Bronchial epithelial cell (primary cell): ENCODE data around the gene HMX1. TPM values are rescaled to one million over a fixed set of nuclear protein-coding genes. Genes with fewer than 3 reads are reported as not detected.

Source experiments
- DNase-seq: peaks from one replicate; pipeline ENCODE4 v3.0.0-alpha.2; 2010; ENCODE audit warnings: low read depth
- FAIRE-seq: peaks from 2 replicates; lab custom pipeline; 2011; peaks lifted over from hg19 to GRCh38; lab: Jason Lieb, UNC
- H3K27me3 ChIP-seq: 2 replicates; pipeline ENCODE4 v1.5.1; 2011; ENCODE audit warnings: low read length; ENCODE audit not compliant: control insufficient read depth, insufficient read depth
- H3K36me3 ChIP-seq: 2 replicates; pipeline ENCODE4 v1.5.1; 2011; ENCODE audit warnings: low read length; ENCODE audit not compliant: control insufficient read depth, insufficient read depth
- H3K4me3 ChIP-seq: 2 replicates; pipeline ENCODE4 v1.5.1; 2011; ENCODE audit warnings: mild to moderate bottlenecking, low read depth, low read length, control low read depth
- CTCF ChIP-seq: IDR thresholded peaks from 2 replicates; pipeline ENCODE4 v1.5.1; 2011; ENCODE audit warnings: mild to moderate bottlenecking, moderate library complexity, low read length, control low read depth, inconsistent platforms; ENCODE audit not compliant: insufficient read depth, severe bottlenecking
- total RNA-seq: library from RNA; depleted of rRNA; stranded (reverse); fragments of >200 nt; gene quantifications from 2 replicates; pipeline ENCODE4 v1.2.1, GENCODE V29; 2014

HMX1 gene
- total RNA-seq, 1 donor from 2014 or later: not detected

- DNase-seq (no peak), FAIRE-seq (no peak)
- Histone ChIP-seq H3K36me3 (no peaks in the 10 kb centered on the region), H3K27me3 (no peaks in the 10 kb centered on the region), H3K4me3 (no peak overlapping the region)
- no peak for TF ChIP-seq CTCF
Measured at GRCh38 chr4:8843597-8843996, 28.0 kb downstream of the HMX1 start.

DNA sequence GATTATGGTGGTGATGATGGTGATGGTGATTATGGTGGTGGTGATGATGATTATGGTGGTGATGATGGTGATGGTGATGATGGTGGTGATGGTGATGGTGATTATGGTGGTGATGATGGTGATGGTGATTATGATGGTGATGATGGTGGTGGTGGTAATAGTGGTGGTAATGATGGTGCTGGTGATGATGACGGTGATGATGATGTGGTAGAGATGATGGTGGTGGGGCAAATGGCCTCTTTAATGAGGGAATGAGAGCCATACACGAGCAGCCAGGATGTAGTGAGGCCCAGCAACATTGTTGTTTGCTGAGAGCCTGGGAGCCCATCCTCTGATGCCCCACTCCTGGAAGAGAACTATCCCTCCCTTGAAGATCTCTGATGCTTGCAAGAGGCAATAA lies 29.0 kb downstream of the HMX1 start:
- Histone ChIP-seq H3K4me3 (no peak overlapping the region), H3K36me3 (no peaks in the 10 kb centered on the region), H3K27me3 (no peaks in the 10 kb centered on the region)
- TF ChIP-seq CTCF: no peak
- DNase-seq (no peak), FAIRE-seq (no peak)

- no peaks in the 10 kb centered on the region for H3K36me3 ChIP-seq
- DNase-seq: no peak
- H3K27me3 ChIP-seq: no peaks in the 10 kb centered on the region
- TF ChIP-seq CTCF: no peak
- peak; percentile 77 for FAIRE-seq
- H3K4me3 ChIP-seq: no peak overlapping the region
Measured at GRCh38 chr4:8841678-8842268, 29.9 kb downstream of the HMX1 start.

- H3K27me3 ChIP-seq: no peaks in the 10 kb centered on the region
- TF ChIP-seq CTCF: no peak
- H3K4me3 ChIP-seq: no peak overlapping the region
- FAIRE-seq (no peak), DNase-seq (no peak)
- no peaks in the 10 kb centered on the region for H3K36me3 ChIP-seq
Measured at GRCh38 chr4:8840816-8841455, 30.7 kb downstream of the HMX1 start.

GRCh38 chr4:8840006-8840793 lies 31.4 kb downstream of the HMX1 start:
- FAIRE-seq: no peak
- H3K36me3 ChIP-seq: no peaks in the 10 kb centered on the region
- TF ChIP-seq CTCF: no peak
- no peak for DNase-seq
- no peak overlapping the region for H3K4me3 ChIP-seq
- H3K27me3 ChIP-seq: no peaks in the 10 kb centered on the region
